Measurements from ENCODE around the gene PSEN1. TPM values are rescaled to one million over a fixed set of nuclear protein-coding genes. Genes with fewer than 3 reads are reported as not detected.

The PSEN1 gene
- total and polyA plus RNA-seq, 12 donors = 13.2 to 33.7 (median 24.1) TPM

DNA sequence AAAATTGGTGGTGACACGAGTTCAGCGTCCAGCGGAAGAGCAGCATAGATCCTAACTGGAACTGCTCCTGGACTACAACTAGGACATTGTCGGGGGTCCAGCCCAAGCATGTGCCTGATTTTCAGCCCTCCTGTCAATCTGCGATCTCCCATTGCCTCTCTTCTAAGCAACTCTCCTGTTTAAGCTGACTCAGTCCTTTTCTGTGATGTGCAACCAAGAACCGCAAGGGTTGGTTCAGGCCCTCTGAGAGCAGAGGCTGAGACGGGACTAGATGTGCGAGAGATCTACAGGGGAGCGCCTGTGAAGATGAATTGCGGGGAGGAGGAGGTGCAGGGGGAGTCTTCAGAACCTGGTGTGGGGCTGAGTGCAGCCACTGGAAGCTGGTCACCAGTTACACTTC, 97.3 kb downstream of the PSEN1 start:
- Histone ChIP-seq H3K4me3 (no peak overlapping the region), H3K9me3 (no peaks in the 10 kb centered on the region), H3K27me3 (peaks cover 9 to 64% (median 43%) of the 10 kb centered on the region in 7 donors), H3K36me3 (peaks cover 0 to 6% (median 0%) of the 10 kb centered on the region in 9 donors), H3K27ac (no peak overlapping the region), H3K4me1 (peaks cover 5 to 60% (median 23%) of the 10 kb centered on the region in 9 donors)
- intact Hi-C loops (cut with DNase I) = no loop called here
- TF ChIP-seq, protein P1, sequence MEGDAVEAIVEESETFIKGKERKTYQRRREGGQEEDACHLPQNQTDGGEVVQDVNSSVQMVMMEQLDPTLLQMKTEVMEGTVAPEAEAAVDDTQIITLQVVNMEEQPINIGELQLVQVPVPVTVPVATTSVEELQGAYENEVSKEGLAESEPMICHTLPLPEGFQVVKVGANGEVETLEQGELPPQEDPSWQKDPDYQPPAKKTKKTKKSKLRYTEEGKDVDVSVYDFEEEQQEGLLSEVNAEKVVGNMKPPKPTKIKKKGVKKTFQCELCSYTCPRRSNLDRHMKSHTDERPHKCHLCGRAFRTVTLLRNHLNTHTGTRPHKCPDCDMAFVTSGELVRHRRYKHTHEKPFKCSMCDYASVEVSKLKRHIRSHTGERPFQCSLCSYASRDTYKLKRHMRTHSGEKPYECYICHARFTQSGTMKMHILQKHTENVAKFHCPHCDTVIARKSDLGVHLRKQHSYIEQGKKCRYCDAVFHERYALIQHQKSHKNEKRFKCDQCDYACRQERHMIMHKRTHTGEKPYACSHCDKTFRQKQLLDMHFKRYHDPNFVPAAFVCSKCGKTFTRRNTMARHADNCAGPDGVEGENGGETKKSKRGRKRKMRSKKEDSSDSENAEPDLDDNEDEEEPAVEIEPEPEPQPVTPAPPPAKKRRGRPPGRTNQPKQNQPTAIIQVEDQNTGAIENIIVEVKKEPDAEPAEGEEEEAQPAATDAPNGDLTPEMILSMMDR (IDR thresholded peaks at IDR 0.05) = no peak
- DNase-seq = no peak
- ATAC-seq = no peak
- 94 to 95% methylated on average over 10 of the region's 10 CpGs for WGBS, 2 donors

DNA sequence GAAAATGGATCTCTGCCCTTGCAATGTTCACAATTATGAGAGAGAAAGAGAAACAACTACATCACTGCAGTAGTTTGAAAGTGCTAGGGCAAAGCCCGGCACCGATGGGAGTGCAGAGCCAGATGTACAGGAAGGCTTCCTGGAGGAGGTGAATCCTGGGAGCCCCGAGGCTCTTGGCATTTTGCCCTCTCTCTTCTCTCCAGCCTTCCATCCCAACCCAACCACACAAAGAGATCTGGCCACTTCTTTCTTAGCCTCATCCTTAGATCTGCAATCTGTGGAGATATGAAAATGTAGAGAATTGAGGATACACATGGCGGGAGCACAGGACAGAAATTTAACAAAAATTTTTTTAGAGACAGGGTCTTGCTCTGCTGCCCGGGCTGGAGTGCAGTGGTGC, 97.7 kb downstream of the PSEN1 start:
- TF ChIP-seq, protein P1 (IDR thresholded peaks at IDR 0.05) = no peak
- H3K27ac ChIP-seq = no peak overlapping the region
- WGBS, 2 donors = 85 to 87% methylated on average over 5 of the region's 5 CpGs
- H3K36me3 ChIP-seq = peaks cover 0 to 1% (median 0%) of the 10 kb centered on the region in 9 donors
- ATAC-seq (no peak), DNase-seq (no peak)
- no peak overlapping the region for H3K4me3 ChIP-seq
- H3K27me3 ChIP-seq = peaks cover 9 to 68% (median 47%) of the 10 kb centered on the region in 7 donors
- no peaks in the 10 kb centered on the region for H3K9me3 ChIP-seq
- intact Hi-C loops (cut with DNase I) = no loop called here
- H3K4me1 ChIP-seq = peaks cover 5 to 60% (median 23%) of the 10 kb centered on the region in 9 donors

DNA sequence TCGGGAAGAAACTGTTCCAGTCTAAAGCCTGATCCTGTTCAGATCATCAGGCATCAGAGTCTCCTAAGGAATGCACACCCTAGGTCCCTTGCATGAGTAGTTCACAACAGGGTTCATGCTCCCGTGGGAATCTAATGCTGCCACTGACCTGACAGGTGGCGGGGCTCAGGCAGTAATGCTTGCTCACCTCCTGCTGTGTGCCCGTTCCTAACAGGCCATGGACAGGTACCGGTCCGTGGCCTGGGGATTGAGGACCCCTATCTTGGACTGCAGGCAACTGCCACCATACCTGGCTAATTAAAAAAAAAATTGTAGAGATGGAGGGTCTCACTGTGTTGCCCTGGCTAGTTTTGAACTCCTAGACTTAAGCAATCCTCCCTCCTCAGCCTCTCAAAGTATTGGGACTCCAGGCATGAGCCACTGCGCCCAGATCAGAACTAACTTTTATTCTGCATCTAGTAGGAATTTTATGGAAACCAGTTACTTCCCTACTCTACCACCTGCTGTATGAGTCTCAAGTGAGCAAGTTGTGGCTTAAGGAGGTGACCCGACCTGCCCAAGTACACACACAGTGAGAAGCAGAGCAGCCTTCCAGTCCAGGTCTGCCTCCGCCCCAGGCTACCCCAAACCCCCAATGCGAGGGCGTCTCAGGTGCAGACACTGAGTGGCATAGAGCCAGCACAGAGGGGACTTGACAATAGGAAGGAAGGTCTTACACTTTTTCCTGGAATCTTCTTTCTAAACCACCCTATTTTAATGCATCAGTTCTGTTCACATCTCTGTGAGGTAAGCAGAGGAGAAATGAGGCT, 98.5 kb downstream of the PSEN1 start:
- intact Hi-C loops (cut with DNase I) = no loop called here
- no peaks in the 10 kb centered on the region for H3K9me3 ChIP-seq
- no peaks in the 10 kb centered on the region for H3K36me3 ChIP-seq
- ATAC-seq (no peak), DNase-seq (no peak)
- TF ChIP-seq, protein P1 (IDR thresholded peaks at IDR 0.05) = no peak
- H3K27ac ChIP-seq = no peak overlapping the region
- no peak overlapping the region for H3K4me3 ChIP-seq
- 86 to 90% methylated on average over 11 of the region's 11 CpGs for WGBS, 2 donors
- peaks cover 5 to 66% (median 29%) of the 10 kb centered on the region in 9 donors for H3K4me1 ChIP-seq
- peaks cover 9 to 76% (median 53%) of the 10 kb centered on the region in 7 donors for H3K27me3 ChIP-seq

DNA sequence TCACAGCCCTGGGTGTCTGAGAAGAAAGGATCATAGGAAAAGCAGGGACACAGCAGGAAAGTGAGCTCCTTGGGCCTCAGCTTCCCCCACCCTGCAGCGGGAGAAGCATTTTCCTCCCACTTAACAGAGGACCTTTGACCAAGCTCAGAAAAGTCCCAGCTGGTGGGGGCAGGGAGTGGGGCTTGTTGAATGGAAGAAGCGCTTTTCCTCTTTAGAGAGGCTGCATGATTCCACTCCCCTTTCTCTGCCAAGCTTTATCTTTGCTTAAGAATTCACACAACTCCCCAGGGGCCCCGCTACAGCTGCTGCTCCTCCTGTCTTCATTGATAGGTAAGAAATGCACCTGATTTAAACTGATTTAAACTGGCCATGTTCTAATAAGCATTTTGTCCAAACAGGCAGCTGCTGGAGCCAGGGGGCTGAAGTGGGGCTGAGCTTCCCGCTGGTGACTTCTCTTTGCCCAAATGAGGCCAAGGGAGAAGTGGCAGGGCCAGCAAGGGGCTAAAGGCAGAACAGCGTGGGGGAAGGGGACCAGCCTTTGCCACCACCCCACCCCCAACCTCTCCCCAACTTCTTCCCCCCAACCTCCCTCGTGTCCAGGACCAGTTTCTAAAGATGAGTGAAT, 99.3 kb downstream of the PSEN1 start:
- WGBS, 2 donors = 50 to 55% methylated on average over 6 of the region's 6 CpGs

More for the DNA sequence above, 99.3 kb downstream of the PSEN1 start:
- DNase-seq (no peak), ATAC-seq (peak in 1 of 8 donors; percentile 33)
- intact Hi-C loops (cut with DNase I) = no loop called here
- H3K4me3 ChIP-seq = no peak overlapping the region
- H3K27me3 ChIP-seq = peaks cover 9 to 84% (median 62%) of the 10 kb centered on the region in 7 donors
- H3K9me3 ChIP-seq = no peaks in the 10 kb centered on the region
- peaks cover 5 to 75% (median 32%) of the 10 kb centered on the region in 9 donors for H3K4me1 ChIP-seq
- TF ChIP-seq, protein P1 (IDR thresholded peaks at IDR 0.05) = no peak
- H3K36me3 ChIP-seq = no peaks in the 10 kb centered on the region
- H3K27ac ChIP-seq = no peak overlapping the region
